ENCODE results near the gene MAP3K21.

MAP3K21 gene

DNA sequence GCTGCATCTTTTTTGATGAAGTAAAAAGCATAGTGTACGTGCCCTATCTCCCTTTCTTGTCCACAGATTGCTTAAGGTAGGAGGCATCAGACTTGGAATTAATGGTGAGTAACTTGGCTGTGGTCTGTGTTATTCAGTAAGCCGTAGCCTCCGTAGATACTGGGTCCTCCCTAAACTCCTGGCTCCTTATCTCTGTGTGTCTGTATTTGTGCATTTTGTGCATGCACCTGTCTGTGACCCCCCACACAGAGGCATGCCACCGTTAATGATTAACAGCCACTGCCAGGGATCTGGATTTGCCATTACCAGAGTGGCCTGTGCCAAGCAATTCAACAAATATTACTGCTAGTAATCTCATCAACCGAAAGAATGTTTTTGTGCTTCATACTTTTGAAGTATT, 31.9 kb downstream of the MAP3K21 start:
- DNase-seq (ENCODE audit: low read depth in 2 of 2), result no peak

DNA sequence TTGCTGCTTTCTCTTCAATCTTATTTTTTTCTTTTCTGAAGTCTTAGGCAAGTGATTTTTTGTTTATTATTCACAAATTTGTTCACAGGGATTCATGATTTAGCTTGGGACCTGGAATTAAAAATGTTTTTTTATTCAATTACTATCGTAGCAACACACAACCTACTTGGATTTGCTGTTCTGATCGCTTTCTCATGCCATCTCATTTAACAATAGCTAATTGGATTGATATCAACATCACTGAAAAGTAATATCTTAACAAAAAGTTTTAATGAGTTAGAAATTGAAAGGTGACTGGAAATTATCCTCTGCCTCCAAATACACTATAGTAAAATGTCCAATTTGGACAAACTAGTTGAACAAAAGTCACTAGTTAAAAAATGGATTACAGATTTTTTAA, 32.4 kb downstream of the MAP3K21 start:
- no peak for DNase-seq (ENCODE audit: low read depth in 2 of 2)

DNA sequence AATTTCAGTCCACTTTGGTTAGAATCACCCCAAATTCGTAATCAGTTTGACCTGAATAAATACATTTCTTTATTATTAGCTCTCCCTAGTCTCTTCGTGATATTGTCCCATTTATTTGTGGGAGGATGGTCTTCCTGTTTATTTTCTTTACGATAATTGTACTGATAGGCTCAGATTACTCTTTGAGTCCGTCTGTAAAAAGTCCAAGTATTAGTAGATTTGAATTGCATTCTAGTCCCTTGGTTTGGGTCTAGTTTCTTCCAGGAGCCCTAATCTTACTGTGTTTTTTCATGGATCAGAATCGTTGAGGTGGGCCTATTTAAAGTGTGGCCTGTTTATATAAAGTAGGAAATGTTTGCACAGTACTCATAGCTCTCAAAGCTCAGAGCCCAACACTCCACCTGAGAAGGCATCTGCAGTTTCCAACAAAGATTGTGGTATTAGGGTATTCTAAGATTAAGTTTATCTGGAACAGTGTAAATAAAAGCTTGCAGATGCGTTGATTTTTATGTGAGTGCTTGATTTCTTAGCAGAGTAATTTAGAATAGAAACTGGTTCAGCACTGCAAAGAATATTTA, 33.1 kb downstream of the MAP3K21 start:
- DNase-seq (ENCODE audit: low read depth in 2 of 2), result no peak

DNA sequence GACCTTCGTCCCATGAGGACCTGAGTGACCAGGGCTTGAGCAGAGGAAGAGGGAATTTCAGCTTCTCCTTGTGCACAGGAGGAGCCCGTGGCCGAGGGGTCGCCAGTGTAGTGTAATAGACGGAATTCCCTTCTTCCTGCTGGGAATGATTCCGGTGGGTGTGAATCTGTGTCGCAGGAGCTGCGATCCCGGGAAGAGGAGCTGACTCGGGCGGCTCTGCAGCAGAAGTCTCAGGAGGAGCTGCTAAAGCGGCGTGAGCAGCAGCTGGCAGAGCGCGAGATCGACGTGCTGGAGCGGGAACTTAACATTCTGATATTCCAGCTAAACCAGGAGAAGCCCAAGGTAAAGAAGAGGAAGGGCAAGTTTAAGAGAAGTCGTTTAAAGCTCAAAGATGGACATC, 34.4 kb downstream of the MAP3K21 start:
- DNase-seq (ENCODE audit: low read depth in 2 of 2), result no peak

DNA sequence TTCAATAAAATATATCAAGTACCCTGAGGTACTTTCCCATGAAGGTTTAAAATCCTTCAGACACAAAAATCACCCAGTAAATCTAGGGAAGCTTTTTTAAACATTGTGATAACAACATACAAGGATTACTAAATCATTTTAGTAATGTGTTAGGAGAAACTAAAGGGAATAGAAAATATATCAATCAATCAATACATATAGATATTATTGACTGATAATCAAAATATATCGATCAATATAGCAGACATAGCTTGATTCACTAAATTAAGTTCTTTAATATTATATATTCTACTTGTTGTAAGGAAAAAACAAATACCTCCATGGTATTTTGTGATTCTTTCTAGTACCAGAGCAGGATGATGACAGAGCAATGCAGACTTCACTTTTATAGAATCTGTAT, 35.2 kb downstream of the MAP3K21 start:
- DNase-seq (ENCODE audit: low read depth in 2 of 2), result no peak

DNA sequence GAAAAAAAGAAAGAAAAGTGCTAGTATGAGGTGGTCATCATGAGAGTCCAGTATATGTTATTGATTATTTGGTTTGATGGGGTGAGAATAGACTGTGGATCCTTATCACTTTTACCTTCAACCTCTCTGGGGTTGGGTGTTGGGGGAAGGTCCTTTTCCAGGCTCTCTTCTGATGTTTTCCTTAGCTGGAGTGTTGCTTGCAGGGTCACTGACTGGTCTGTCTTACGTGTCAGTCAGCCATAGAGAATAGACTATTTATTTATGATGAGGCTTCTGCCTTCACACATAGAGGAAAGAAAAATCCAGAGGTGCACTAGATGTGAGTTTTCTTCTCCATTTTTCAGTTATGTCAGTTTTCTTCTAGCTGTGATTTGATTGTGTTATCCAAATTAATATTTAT, 36.5 kb downstream of the MAP3K21 start:
- no peak for DNase-seq (ENCODE audit: low read depth in 2 of 2)

DNA sequence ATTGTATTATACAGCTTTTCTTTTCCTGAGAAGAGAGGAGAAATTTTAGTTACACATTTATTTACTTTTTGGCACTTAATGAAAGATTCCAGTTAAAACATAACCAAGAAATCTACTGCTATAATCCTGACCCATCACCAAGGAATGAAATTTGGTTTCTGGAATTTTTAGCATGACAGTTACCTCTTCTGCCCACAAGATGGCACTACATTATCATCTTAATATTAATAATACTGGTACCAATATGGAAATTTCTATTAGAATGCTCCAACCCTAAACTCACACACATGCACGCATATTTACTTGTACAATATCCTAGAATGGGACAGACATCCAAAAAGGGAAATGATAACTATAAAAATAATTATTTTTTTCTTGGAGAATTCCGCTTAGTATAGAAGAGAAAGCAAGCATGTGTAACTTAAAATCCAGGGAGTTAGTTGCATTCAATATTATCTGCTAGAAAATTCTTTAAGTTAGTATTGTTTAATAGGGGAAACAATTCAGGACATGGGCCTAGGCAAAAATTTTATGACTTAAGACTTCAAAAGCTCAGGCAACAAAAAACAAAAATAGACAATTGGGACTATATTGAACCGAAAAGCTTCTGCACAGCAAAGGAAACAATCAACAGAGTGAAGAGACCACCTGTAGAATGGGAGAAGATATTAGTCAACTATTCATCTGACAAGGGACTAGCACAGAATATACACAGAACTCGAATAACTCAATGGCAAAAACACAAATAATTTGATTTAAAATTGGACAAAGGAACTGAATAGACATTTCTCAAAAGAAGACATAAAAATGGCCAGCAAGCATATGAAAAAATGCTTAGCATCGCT, 37.4 kb downstream of the MAP3K21 start:
- DNase-seq (ENCODE audit: low read depth in 2 of 2), result no peak

DNA sequence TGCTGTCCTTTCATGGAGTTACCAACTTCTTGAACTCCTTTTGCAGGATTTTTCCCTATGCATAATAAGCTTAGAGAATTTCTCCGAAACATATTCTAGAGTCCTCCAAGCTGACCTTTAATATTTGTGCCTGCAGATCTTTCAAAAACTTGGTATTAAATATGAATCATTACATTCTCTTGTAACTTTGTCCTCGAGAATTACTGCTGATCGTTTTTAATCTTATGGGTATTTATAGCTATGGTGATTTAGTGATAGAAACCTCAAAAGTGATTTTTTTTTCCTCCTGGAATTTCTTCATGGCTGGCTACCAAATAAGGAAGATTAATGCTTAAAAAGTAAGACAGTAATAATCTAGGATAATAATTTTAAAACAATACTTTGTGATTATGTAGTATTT, 39.1 kb downstream of the MAP3K21 start:
- no peak for DNase-seq (ENCODE audit: low read depth in 2 of 2)

DNA sequence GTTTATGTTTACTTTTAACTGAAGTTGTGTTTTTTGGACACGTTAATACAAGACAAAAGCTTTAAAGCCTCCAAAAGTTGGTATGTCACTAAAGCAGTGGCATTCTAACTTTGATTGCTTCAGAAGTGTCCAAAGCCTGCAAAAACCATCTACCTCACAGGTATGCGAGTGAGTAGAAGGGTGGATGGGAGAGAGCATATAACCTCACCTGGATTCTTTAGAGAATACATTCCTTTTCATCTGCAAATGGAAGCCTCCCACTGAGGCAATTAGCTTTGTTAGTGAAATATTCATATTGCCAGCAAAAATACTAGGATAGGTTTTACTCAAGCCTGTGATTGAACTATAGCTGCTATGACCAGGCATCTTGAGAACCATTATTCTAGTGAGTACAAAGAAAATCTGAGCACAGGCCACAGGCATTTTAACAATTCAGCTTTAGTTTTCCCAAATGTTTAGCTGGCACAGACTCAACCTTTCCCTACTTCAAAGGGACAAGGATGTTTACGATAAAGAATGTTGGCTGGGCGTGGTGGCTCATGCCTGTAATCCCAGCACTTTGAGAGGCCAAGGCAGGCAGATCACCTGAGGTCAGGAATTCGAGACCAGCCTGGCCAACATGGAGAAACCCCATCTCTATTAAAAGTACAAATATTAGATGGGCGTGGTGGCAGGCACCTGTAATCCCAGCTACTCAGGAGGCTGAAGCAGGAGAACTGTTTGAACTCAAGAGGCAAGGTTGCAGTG, 39.7 kb downstream of the MAP3K21 start:
- DNase-seq (ENCODE audit: low read depth in 2 of 2), result no peak

DNA sequence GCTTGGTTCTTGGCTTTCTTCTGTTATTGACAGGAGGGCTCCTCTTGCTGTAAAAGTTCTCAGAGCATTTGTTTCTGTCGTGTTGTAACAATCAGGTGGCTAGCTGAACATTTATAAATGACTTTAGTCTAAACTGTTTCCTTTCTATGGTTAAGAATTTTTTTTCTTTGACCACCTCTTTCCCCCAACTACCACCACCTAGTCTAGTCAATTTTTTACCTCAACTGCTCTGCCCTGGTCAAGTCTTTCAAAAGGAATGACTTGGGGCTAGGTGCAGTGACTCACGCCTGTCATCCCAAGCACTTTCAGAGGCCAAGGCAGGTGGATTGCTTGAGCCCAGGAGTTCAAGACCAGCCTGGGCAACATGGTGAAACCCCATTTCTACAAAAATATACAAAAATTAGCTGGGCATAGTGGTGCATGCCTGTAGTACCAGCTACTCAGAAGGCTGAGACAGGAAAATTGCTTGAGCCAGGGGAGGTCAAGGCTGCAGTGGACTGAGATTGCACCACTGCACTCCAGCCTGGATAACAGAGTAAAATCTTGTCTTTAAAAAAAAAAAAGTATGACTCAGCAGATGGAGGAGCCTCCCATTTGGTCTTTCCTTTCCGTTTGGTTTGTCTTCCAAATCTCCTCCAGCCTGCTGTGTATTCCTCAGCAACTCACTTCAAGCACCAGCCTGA, 40.7 kb downstream of the MAP3K21 start:
- no peak for DNase-seq (ENCODE audit: low read depth in 2 of 2)

DNA sequence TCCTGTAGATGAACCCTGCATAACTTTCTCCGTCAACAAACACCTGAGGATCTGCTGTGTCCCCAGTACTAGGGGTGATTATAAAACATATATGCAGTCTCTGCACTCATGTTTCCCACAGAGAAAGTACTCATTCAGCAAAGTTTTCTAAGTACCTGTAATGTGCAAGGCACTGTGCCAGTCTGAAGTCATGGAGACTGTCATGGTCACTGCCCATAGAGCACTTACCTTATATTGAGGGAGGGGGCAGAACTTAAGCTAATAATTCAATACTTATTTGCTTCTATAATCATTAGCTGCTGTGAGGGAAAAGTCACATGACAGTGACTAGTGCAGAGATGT, 41.2 kb downstream of the MAP3K21 start:
- no peak for DNase-seq (ENCODE audit: low read depth in 2 of 2)

DNA sequence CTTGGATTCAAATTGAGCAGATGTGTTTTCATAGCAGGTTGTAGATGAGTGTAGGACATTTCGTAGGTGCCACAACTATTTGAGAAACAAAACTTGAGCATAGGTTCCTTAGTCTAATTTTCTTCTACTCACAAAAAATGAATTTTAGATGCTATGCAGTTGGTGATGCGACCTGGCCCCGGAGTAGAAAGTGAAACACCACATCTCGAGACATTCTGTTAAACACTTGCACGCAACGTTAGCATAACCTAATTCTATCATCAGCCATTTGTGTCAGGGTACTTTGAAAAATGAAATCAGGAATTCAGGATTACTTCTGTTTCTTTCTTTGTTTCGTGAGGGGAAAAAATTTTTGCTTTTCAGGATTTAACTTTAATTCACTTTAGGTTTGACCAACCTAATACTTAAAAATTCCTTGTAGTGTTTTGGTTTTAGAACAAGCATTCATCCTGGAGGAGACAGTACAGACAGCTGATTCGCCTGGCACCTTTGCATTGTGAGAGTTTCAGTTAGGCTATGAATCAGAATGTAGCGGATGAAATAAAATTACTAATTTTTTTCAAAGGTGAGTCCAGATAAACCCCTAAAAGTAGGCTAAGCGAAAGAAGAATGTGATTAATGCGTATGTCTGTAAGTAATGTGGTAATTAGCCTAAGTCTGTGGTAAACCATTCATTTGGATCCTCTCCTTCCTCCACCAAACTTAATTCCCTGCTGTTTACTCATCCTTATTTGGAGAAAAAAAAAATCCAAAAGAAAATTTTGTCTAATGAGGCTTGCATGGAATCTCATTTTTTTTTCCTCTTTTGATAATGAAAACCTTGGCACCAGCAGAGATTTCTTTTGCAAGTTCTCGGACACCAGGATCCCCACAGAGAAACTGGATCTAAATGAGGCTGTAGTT, 44.9 kb downstream of the MAP3K21 start:
- no peak for DNase-seq (ENCODE audit: low read depth in 2 of 2)

DNA sequence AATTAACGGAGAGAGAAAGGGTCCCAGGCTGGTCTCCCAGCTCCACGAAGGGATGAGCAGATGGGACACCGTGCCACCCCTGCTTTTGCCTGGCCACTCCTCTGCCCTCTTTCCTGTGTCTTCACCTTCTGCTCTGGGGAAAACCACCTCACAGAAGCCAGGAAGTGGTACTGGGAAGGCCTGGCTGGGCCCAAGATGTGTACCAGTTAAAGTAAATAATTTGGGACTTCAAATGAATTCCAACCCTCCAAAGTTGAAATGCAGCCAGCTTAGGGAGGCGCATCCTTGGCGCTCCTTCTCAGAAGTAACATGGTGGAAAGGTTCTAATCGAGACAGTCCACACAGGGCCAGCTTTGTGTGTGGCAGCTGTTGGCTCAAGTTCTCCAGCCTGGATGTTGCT, 45.7 kb downstream of the MAP3K21 start:
- no peak for DNase-seq (ENCODE audit: low read depth in 2 of 2)

DNA sequence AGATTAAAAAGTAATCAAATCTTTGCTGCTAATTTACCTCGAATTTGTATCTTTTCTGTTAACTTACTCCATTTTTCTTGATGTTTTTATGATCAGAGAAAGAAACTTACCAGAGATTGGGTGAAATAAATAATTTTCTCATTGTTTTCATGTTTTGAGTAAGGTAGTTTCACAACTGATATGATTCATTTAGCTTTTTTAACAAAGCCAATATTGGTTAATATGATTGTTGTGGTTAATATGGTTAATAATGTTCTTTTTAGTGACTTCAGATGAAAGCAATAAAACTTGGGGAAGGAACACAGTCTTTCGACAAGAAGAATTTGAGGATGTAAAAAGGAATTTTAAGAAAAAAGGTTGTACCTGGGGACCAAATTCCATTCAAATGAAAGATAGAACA, 48.1 kb downstream of the MAP3K21 start:
- no peak for DNase-seq (ENCODE audit: low read depth in 2 of 2)

DNA sequence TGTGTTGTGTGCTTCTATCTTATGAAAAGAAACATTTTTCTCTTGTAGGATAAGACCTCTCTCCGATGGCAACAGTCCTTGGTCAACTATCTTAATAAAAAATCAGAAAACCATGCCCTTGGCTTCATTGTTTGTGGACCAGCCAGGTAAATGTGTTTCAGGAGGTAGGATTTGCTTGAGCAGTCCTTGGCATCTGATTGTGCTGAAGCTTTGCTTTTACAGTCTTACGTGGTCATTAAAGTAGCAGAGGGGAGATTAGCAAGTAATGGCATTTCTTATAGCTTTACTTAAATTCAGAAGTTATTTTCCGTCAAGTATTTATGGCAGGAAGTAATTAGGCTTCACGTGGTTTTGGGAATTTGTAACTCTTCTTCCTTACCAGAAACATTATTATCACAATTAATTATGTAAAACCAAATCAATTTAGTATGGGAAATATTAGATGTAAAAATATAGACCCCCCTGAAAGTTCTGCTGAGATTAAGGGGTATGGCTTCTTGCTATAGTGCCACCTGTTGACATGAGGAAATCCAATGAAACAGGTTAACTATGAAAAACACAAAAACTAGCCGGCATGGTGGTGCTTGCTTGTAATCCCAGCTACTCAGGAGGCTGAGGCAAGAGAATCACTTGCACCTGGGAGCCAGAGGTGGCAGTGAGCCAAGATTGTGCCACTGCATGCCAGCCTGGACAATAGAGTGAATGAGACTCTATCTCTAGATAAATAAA, 49.0 kb downstream of the MAP3K21 start:
- no peak for DNase-seq (ENCODE audit: low read depth in 2 of 2)

DNA sequence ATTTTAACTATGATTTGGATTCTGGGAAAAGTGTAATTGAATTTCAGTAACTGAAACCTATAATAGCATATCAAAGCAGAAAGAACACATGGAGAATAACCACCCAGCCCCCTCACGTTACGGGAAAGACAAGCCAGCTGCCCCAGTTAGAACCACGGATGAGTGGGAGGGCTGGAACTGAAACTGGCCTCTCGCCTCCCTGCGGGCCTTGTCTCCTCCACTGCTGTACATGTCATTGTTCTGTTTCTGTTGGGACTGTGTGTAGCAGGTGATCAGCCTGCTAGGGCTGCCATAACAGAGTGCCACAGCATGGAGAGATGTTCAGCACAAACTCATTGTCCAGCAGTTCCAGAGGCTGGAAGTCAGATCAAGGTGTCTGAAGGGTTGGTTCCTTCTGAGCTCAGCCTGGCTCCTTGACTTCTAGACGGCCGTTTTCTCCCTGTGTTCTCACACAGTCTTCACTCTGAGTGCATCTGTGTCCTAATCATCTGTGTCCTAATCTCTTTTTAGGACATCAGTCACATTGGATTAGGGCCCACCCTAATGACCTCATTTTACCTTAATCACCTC, 52.4 kb downstream of the MAP3K21 start:
- DNase-seq (ENCODE audit: low read depth in 2 of 2), result no peak

DNA sequence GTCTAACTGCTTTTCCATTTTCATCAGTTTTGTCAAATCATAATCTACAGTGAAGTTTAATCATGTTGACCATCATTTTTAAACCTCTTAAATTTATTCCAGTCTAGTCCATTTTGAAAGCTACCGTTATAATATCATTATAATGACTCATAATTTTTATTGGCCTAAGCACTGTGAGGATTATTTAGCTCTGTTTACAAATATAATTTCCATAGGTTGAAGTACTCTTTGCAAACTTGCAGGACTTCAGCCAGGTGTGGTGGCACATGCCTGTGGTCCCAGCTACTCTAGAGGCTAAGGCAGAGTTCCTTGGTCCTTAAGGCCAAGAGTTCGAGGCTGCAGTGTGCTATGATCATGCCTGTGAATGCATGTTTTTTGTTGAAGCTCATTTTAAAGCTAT, 54.3 kb downstream of the MAP3K21 start:
- no peak for DNase-seq (ENCODE audit: low read depth in 2 of 2)

DNA sequence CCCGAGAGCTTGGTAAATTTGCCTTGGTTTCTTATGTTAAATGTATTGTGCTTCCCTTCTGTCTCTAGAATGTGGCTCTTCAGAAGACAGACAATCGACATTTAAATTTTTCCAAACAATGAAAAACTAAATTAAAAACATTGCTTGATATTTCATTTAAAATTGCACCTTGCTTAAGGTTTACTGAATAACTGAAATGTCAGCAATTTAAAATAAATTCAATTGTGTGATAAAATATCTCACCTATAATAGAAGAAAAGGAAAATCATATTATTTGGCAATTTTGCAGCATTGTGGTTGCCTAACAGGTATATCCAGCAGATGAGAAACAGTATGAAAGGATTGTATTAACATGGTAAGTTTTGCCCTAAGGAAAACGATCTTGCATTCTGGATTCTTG, 56.5 kb downstream of the MAP3K21 start:
- DNase-seq (ENCODE audit: low read depth in 2 of 2), result no peak

DNA sequence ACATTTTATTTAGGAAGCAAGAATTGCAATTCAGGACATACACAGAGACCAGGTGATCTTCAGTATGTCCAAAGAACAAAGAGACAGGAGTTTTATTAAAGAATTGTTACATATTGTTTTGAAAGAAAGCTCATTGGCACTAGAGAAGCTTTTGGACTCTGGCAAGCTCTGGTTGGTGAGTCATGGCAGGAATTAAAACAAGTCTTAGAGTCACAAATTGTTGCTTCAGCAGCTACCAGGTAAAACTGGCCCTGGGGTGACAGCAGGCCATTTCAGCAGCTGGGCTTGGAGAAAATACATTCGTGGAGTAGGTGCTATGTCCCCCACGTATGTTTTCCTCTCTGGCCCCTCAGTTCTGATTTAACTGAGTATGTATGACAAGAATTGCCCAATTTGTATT, 58.8 kb downstream of the MAP3K21 start:
- DNase-seq (ENCODE audit: low read depth in 2 of 2), result no peak

DNA sequence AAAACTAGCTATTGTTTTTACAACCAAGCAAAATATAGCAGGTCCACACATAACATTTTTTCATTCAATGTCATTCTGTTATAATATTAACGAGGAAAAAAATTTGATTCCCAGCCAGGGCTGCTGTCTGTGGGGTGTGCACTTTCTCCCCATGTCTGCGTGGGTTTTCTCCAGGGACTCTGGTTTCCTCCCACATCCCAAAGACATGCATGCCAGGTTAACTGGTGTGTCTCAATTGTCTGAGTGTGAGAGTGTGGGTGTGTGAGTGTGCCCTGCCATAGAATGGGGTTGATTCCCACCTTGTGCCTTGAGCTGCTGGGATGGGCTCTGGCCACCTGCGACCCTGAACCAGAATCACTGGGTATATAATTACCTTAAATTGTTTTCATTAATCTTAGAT, 60.1 kb downstream of the MAP3K21 start:
- no peak for DNase-seq (ENCODE audit: low read depth in 2 of 2)
